Central memory CD8-positive, alpha-beta T cell (primary cell): ENCODE results near the gene UNC13C.

ENCODE experiments used
- ATAC-seq: fragments of 150-1000 bp; cut with Tn5 transposase; replicated peaks from 2 replicates; pipeline ENCODE4 v1.10.0; 2022; ENCODE audit warnings: mild to moderate bottlenecking, moderate FRiP score, moderate number of reproducible peaks; ENCODE audit not compliant: poor library complexity, severe bottlenecking; ENCODE audit errors: extremely low read depth
- DNase-seq, 2 donors: peaks; one replicate each; pipeline ENCODE4 v3.0.0; 2021; ENCODE audit warnings: low spot score in 2 of 2
- H3K27ac Mint-ChIP-seq: one replicate; pipeline ENCODE4 v1.8.0; 2022; ENCODE audit warnings: low read depth, mild to moderate bottlenecking, moderate library complexity, mixed read lengths
- H3K27me3 Mint-ChIP-seq: one replicate; pipeline ENCODE4 v1.8.0; 2022; ENCODE audit warnings: mixed read lengths
- H3K36me3 Mint-ChIP-seq: one replicate; pipeline ENCODE4 v1.8.0; 2022; ENCODE audit warnings: mild to moderate bottlenecking, moderate library complexity, mixed read lengths; ENCODE audit not compliant: insufficient read depth
- H3K4me1 Mint-ChIP-seq: one replicate; pipeline ENCODE4 v1.8.0; 2022; ENCODE audit warnings: mixed read lengths
- H3K4me3 Mint-ChIP-seq: one replicate; pipeline ENCODE4 v1.8.0; 2022; ENCODE audit warnings: mild to moderate bottlenecking, moderate library complexity, mixed read lengths
- H3K9me3 Mint-ChIP-seq: one replicate; pipeline ENCODE4 v1.8.0; 2022; ENCODE audit warnings: mixed read lengths

UNC13C gene

GRCh38 chr15:54091651-54092050, 113.4 kb downstream of the UNC13C start:
- no peak overlapping the region for H3K27ac Mint-ChIP-seq
- no peaks in the 10 kb centered on the region for H3K36me3 Mint-ChIP-seq
- no peaks in the 10 kb centered on the region for H3K4me1 Mint-ChIP-seq
- DNase-seq (no peak), ATAC-seq (no peak)
- no peak overlapping the region for H3K4me3 Mint-ChIP-seq
- peaks cover 5% of the 10 kb centered on the region for H3K9me3 Mint-ChIP-seq
- no peaks in the 10 kb centered on the region for H3K27me3 Mint-ChIP-seq

- no peak for ATAC-seq
- Mint-ChIP-seq H3K4me1 (no peaks in the 10 kb centered on the region), H3K9me3 (peaks cover 5% of the 10 kb centered on the region), H3K27me3 (no peaks in the 10 kb centered on the region), H3K4me3 (no peak overlapping the region), H3K27ac (no peak overlapping the region), H3K36me3 (no peaks in the 10 kb centered on the region)
- DNase-seq: no peak
These were observed 116.4 kb downstream of the UNC13C start for GRCh38 chr15:54094661-54095060.

- no peak for ATAC-seq
- Mint-ChIP-seq H3K27me3 (no peaks in the 10 kb centered on the region), H3K27ac (no peak overlapping the region), H3K4me3 (no peak overlapping the region), H3K9me3 (peaks cover 12% of the 10 kb centered on the region), H3K4me1 (no peaks in the 10 kb centered on the region), H3K36me3 (no peaks in the 10 kb centered on the region)
- DNase-seq: no peak
These were observed 118.8 kb downstream of the UNC13C start for GRCh38 chr15:54097019-54097418.

- Mint-ChIP-seq H3K36me3 (no peaks in the 10 kb centered on the region), H3K27me3 (no peaks in the 10 kb centered on the region), H3K9me3 (peaks cover 11% of the 10 kb centered on the region), H3K4me3 (no peak overlapping the region), H3K4me1 (no peaks in the 10 kb centered on the region), H3K27ac (no peak overlapping the region)
- ATAC-seq (no peak), DNase-seq (no peak)
These were observed 120.8 kb downstream of the UNC13C start for GRCh38 chr15:54099010-54099409.

GRCh38 chr15:54101664-54102270, 123.5 kb downstream of the UNC13C start:
- Mint-ChIP-seq H3K36me3 (no peaks in the 10 kb centered on the region), H3K27me3 (no peaks in the 10 kb centered on the region), H3K27ac (no peak overlapping the region), H3K4me3 (no peak overlapping the region), H3K9me3 (peaks cover 7% of the 10 kb centered on the region), H3K4me1 (no peaks in the 10 kb centered on the region)
- ATAC-seq: no peak
- no peak for DNase-seq

GRCh38 chr15:54102704-54103103, 124.5 kb downstream of the UNC13C start:
- no peaks in the 10 kb centered on the region for H3K27me3 Mint-ChIP-seq
- no peaks in the 10 kb centered on the region for H3K4me1 Mint-ChIP-seq
- H3K36me3 Mint-ChIP-seq: no peaks in the 10 kb centered on the region
- no peak overlapping the region for H3K27ac Mint-ChIP-seq
- H3K4me3 Mint-ChIP-seq: no peak overlapping the region
- H3K9me3 Mint-ChIP-seq: peaks cover 7% of the 10 kb centered on the region
- ATAC-seq: no peak
- DNase-seq: no peak

- H3K27me3 Mint-ChIP-seq: no peaks in the 10 kb centered on the region
- no peaks in the 10 kb centered on the region for H3K4me1 Mint-ChIP-seq
- no peaks in the 10 kb centered on the region for H3K36me3 Mint-ChIP-seq
- H3K9me3 Mint-ChIP-seq: no peaks in the 10 kb centered on the region
- ATAC-seq: no peak
- H3K27ac Mint-ChIP-seq: no peak overlapping the region
- DNase-seq: no peak
- no peak overlapping the region for H3K4me3 Mint-ChIP-seq
These were observed 130.8 kb downstream of the UNC13C start for GRCh38 chr15:54109014-54109413.

- Mint-ChIP-seq H3K27ac (no peak overlapping the region), H3K27me3 (no peaks in the 10 kb centered on the region), H3K4me3 (no peak overlapping the region), H3K36me3 (peaks cover 2% of the 10 kb centered on the region), H3K4me1 (no peaks in the 10 kb centered on the region), H3K9me3 (peaks cover 15% of the 10 kb centered on the region)
- ATAC-seq (no peak), DNase-seq (no peak)
These were observed 140.8 kb downstream of the UNC13C start for GRCh38 chr15:54119051-54119450.

- Mint-ChIP-seq H3K27me3 (no peaks in the 10 kb centered on the region), H3K4me3 (no peak overlapping the region), H3K36me3 (peaks cover 2% of the 10 kb centered on the region), H3K4me1 (no peaks in the 10 kb centered on the region), H3K9me3 (peaks cover 15% of the 10 kb centered on the region), H3K27ac (no peak overlapping the region)
- no peak for ATAC-seq
- no peak for DNase-seq
These were observed 142.8 kb downstream of the UNC13C start for GRCh38 chr15:54120949-54121463.

- H3K36me3 Mint-ChIP-seq: no peaks in the 10 kb centered on the region
- H3K9me3 Mint-ChIP-seq: no peaks in the 10 kb centered on the region
- H3K4me1 Mint-ChIP-seq: no peaks in the 10 kb centered on the region
- no peak for ATAC-seq
- no peaks in the 10 kb centered on the region for H3K27me3 Mint-ChIP-seq
- no peak overlapping the region for H3K4me3 Mint-ChIP-seq
- no peak overlapping the region for H3K27ac Mint-ChIP-seq
- DNase-seq: no peak
These were observed 149.3 kb downstream of the UNC13C start for GRCh38 chr15:54127574-54127973.

GRCh38 chr15:54131410-54131809, 153.2 kb downstream of the UNC13C start:
- no peaks in the 10 kb centered on the region for H3K9me3 Mint-ChIP-seq
- DNase-seq (no peak), ATAC-seq (no peak)
- H3K36me3 Mint-ChIP-seq: peaks cover 2% of the 10 kb centered on the region
- H3K4me1 Mint-ChIP-seq: no peaks in the 10 kb centered on the region
- no peaks in the 10 kb centered on the region for H3K27me3 Mint-ChIP-seq
- no peak overlapping the region for H3K27ac Mint-ChIP-seq
- no peak overlapping the region for H3K4me3 Mint-ChIP-seq

GRCh38 chr15:54149115-54149531, 170.9 kb downstream of the UNC13C start:
- Mint-ChIP-seq H3K9me3 (no peaks in the 10 kb centered on the region), H3K27ac (no peak overlapping the region), H3K4me1 (no peaks in the 10 kb centered on the region), H3K27me3 (no peaks in the 10 kb centered on the region), H3K4me3 (no peak overlapping the region), H3K36me3 (no peaks in the 10 kb centered on the region)
- no peak for ATAC-seq
- DNase-seq: no peak

- ATAC-seq: no peak
- DNase-seq: no peak
- H3K4me3 Mint-ChIP-seq: no peak overlapping the region
- H3K36me3 Mint-ChIP-seq: no peaks in the 10 kb centered on the region
- no peak overlapping the region for H3K27ac Mint-ChIP-seq
- H3K4me1 Mint-ChIP-seq: no peaks in the 10 kb centered on the region
- H3K27me3 Mint-ChIP-seq: no peaks in the 10 kb centered on the region
- H3K9me3 Mint-ChIP-seq: no peaks in the 10 kb centered on the region
These were observed 172.0 kb downstream of the UNC13C start for GRCh38 chr15:54150255-54150654.
